Measurements from ENCODE around the gene LONP1.

The LONP1 gene

DNA sequence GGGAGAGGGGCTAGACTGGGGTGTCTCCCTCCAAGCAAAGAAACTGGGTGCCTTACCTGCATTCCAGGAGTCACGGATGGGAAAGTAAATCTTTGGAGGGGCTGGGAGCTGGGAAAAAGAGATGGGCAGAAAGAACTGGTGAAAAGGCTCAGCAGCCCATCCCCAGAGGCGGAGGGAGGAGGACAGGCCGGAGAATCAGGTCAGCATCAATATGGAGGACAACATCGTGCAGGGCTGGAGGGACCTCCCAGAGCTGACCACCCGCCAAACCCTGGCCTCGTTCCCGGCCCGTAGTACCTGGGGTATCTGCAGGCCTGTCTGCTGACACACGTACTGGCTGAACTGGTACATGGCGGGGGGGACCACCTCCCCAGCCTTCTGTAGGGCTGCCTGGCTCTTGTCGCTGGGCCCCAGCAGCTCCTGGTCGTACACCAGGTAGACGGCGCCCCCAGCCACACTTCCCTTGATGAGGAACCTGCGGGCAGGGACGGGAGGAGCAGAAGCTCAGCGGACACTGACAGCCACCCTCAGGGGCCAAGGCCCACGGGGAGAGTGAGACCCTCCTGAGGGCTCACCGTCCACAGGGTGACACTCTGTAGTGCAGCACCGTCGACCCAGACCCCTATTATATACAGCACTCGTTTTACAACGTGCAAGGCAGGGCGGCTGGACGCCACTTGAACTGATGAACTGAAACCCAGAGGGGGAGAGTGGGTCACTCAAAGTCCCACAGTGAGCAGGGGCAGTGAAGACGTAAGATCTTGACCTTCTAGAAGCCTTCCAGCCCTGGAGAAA is 40.5 kb downstream of the LONP1 start:
- DNase-seq, result no peak

DNA sequence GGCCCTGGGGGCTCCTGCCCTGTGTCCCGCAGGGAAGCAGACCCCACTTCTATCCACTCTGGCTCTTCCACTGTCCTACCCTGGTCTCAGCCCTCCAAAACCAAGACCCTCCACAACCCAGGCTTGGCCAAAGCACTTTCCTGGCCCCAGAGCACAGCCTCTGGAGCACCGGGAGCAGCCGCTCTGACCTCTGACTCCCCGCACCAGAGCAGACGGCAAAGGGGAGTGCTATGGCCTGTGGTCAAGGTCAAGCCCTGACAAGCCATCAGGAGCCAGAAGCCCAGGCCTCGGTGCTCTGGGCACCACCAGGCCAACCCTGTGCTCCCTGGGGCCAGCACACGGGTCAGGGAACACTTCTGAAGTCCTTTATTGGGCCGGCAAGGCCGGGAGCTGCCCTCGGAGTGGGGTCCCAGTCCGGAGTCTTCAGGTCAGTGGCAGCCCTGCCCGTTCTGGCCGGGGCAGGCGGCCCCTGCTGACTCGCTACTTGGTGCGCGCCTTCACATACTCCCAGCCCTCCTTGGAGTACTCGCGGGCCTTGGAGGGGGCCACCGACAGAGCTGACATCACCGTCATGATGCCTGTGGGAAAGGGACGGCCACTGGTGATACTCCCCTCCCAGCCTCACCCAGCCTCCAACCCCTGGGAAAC is 41.8 kb downstream of the LONP1 start:
- no peak for DNase-seq

DNA sequence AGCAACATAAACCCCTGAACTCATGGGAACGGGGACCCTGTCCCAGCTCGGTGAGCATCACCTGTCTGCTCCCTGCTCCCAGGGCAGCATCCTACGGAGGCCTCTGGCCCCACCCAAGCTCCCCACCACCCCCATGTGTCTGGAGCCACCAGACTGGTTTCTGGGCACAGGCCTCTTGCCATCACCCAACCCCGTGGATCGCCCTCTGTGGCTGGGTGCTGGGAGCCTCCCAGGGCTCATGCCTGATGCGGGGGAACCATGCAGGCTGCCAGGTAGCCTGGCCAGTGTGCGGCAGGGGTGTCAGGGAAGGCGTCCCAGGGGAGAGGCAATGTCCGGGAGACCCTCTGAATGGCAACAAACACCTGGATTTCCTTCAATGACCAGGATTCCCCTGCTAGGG is 42.4 kb downstream of the LONP1 start:
- DNase-seq, result no peak

DNA sequence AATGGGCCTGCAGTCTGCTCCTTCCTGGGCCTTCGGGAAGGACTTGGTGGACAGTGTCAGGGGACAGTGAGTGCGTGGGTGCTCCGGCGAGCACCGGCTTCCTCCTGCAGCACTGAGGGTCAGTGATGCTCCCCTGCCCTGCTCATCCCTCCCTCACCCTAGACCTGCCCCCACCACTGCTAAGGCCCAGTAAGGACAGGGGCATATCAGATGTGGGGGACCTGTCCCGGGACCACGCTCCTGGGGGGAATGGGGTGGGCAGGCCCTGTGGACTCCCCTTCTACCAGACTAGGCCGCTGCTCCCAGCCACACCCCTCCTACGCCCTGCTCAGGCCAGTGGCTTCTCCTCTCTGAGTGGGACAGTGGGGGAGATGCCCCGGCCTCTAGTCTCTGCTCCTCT is 42.8 kb downstream of the LONP1 start:
- DNase-seq, result no peak

DNA sequence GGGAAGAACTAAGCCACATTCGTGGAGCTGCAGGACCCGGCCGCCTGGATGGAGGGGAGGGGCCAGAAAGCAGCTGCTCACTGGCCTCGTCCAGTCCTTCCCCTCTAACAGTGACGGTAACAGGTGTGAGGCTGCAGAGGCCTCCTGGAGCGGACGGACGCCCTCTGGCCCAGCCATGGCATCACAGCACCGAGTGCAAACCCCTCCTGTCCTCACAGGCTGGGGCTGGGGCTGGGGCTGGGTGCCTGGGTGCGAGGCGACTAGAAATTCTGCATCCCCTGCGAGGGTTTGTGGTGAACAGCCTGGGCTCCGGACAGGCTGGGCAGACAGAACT is 43.2 kb downstream of the LONP1 start:
- DNase-seq, result no peak

DNA sequence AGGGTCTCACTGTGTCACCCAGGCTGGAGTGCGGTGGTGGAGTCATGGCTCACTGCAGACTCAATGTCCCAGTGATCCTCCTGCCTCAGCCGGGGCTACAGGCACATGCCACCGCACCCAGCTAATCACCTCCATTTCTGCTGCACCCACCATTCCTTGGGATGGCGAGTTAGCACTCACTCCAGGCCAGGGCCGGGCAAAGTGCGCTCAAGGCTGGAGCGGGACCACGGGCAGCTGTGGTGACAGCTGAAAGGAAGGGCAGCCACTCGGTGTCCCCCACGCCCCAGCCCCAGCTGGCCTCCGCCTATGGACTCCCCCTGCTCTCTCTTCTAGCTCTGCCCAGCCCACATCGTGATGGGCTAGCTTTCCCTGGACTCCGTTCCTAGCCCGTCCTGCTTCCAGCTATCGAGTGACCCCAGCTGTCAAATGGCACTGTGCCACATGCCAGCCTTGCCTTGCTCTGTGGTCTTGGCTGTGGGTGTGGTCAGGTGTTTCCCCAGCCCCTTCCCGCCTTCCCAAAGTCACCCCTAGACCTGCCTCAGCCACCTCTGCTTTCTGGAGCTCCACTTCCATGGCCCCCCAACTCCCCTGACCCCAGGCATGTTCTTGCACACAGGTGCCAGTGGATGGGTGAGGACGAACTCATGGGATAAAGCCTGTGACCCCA is 43.7 kb downstream of the LONP1 start:
- no peak for DNase-seq

DNA sequence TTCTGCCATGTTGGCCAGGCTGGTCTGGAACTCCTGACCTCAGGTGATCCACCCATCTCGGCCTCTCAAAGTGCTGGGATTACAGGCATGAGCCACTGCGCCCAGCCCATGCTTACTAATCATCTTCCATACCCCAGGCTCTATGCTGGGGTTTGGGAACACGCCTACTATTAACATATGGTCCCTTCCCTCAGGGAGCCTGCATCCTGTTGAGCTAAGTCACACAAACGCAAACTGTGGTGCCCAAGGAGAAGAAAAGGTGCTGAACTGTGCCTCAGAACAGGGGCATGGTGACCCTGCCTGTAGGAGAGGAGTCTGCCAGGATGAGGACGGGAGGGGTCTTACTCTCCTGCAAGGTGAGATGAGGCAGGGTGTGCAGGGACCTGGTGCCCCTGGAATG is 45.2 kb downstream of the LONP1 start:
- DNase-seq, result no peak

DNA sequence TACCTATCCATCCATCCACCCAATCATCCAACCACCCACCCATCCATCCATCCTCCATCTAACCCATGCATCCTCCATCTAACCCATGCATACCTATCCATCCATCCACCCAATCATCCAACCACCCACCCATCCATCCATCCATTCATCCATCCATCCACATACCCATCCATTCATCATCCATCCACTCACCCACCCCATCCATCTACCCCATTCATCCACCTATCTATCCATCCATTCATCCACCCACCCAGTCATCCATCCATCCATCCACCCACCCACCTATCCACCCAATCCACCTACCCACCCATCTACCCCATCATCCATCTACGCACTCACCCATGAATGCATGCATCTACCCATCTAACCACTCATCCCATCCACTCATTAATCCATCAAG is 46.2 kb downstream of the LONP1 start:
- no peak for DNase-seq

DNA sequence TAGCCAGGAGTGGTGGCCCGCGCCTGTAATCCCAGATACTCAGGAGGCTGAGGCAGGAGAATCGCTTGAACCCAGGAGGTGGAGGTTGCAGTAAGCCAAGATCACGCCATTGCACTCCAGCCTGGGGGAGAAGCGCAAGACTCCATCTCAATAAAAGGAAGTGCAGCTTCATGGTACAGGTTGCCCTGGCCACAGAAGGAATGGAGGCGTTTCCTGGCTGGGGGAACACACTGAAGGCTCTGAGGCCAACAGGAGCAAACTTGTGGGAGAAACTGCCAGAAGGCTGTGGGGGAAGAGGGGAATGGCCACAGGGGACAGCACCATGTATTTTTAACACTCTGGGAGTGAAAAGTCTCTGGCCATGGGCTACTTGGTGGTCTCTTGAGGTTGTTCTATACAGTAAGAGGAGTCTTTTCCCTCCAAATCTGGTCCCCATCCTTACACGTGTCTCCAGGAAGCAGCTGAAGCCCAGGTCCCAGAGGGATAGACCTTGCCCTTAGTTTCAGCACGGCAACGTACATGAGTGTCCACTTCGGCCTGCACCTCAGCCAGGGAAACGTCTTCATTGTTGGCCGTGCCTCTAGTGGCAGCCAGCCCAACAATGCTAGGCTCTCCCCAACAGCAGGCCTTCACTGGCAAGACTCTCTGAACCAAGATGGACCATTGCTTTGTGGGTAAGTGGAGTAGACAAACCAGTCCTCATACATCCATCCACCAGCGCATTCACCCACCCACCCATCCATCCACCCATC is 47.1 kb downstream of the LONP1 start:
- no peak for DNase-seq

DNA sequence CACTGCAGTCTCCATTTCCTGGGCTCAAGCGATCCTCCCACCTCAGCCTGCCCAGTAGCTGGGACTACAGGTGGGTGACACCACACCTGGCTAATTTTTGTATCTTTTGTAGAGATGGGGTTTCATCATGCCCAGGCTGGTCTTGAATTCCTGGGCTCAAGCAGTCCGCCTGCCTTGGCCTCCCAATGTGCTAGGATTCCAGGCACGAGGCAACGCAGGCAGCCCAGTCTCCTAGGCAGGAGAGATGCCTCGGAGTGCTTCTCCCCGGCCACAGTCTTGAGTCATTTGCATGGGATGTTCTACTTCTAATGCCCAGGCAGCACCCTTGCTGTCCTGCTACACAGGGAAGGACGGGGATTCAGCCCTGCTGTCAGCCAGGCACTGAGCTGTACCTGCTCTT is 48.3 kb downstream of the LONP1 start:
- DNase-seq, result no peak

DNA sequence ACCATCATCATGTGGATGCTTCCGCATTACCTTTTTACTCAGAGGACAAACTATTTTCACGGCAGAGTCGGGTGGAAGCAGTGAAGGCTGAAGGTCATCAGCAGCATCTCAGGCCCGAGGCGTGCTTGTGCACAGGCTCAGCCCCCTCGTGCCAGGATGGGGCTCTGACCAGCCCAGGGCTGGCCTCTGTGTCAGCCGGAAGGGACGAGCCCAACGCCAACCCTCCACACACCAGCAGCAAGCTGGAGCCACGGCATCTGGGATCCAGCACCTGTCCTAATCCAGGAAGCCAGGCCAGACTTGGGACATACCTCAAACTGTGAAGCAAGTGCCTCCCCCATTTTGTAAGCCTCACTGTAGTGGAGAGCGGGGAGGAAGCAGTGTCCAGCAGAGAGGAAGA is 50.7 kb downstream of the LONP1 start:
- no peak for DNase-seq

DNA sequence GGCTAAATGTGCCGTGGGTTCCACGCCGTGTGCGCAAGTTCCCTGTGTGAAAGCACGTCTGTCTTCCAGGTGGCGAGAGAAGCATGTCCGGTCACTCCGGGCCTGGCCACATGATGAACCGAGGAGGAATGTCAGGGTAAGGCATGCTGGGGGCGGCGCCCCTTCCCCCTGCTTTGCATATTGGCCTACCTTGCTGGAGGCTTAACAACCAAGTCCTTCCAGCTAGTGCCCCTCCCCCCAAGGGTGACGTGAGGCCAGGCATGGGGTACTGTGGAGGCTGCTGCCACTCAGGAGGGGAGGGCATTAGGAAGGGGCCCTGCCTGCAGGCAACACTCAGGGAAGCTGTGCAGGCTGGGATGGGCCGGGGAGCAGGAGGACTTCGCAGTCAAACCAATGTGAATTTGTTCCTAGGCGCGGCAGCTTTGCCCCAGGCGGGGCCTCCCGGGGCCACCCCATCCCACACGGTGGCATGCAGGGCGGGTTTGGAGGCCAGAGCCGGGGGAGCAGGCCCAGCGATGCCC is 52.1 kb downstream of the LONP1 start:
- DNase-seq, result no peak

DNA sequence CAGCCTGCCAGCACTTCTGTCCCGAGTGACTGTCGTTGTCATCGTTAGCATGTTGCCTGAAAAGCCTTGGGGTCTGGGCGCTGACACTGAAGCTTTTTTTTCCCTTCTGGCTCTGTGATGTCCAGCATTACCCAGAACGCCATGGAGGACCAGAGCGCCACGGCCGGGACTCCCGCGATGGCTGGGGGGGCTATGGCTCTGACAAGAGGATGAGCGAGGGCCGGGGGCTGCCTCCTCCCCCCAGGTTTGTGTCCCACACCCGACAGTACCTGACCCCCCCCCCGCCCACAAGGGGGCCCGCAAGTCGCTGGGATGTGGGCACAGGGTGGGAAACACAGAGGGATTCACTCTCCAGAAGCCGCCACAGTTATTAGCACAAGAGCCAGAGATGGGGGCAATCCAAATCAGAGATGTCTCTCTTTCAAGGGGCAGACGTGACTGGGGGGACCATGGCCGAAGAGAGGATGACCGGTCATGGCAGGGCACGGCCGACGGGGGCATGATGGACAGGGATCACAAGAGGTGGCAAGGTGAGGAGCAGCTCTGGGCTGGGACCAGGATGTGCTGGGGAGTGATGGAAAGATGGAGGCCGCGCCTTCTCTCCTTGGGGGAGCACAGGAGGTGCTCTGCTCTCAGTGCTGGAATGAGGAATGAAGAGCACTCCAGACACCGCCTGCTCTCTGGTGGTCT is 52.9 kb downstream of the LONP1 start:
- no peak for DNase-seq

DNA sequence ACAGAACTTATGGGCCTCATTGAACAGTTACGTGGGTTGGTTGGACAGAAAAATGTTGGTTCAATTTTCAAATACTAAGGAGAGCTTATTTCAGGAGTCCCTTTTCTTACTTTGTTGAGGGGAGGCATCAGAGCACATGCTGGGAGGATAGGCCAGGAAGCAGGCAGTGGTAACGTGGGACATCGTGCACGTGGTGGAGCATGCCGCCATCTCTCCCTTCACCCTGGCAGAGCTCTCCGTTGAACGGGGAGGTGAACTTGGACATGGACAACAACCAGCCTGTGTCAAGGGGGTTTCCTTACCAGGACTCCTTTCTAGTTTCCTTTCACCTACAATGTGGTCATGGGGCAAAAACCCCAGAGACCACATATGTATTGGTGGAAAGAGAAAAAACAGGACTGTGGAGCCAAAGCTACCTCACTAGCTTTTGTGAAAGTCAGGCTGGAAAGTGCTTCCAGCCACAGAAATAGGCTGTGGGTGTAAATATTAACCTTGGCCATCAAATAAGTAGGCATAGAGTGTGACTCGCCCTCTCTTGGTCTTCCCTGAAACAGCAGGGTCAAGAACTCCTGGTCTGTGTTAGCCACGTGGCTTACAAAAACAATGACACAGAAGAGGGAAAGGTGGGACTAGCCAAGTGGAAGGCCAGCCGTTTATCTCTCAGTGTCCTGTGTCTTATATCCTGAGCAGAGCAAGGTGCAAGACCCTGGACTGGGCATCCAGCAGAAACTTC is 54.0 kb downstream of the LONP1 start:
- no peak for DNase-seq

DNA sequence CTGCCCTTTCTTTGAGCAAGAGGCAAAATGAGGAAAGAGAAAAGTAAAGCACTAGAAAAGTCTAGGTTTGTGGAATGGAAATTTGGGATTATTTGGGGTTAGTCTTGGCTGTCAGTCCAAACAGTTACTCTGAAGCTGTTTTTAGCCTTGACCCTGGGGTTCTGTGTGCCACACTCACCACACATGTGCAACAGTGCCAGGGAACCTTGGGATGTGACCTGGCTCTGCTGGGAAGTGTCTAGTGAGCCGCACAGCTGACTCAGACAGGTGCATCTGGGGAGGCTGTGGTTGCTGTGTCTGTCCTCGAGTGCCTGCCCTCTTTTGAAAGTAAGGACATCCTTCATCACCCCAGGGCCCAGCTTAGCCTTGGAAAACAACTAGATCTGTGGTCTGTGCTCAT is 55.4 kb downstream of the LONP1 start:
- no peak for DNase-seq

DNA sequence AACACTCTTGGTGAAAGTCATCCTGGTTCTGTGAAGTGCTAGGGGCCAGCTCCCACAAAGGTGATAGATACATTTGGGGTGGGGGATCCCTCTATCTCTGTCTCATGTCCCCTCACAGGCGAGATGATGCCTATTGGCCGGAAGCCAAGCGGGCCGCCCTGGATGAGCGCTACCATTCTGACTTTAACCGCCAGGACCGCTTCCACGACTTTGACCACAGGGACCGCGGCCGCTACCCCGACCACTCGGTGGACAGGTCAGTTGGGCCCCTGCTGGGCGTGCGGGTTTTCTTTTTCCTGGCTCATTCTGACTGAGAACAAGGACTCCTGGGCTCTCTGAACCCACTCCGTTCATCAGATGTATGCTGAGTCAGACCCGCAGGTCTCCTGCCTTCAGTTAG is 56.0 kb downstream of the LONP1 start:
- no peak for DNase-seq

DNA sequence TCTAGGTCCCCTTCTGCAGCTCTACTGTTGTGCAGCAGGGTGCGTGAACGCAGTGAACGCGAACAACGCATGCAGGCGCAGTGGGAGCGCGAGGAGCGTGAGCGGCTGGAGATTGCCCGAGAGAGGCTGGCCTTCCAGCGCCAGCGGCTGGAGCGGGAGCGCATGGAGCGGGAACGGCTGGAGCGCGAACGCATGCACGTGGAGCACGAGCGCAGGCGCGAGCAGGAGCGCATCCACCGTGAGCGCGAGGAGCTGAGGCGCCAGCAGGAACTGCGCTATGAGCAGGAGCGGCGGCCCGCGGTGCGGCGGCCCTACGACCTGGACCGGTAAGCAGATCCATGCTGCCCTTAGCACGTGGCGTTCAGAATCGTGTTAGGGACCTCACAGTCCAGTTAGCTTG is 58.5 kb downstream of the LONP1 start:
- DNase-seq, result no peak

DNA sequence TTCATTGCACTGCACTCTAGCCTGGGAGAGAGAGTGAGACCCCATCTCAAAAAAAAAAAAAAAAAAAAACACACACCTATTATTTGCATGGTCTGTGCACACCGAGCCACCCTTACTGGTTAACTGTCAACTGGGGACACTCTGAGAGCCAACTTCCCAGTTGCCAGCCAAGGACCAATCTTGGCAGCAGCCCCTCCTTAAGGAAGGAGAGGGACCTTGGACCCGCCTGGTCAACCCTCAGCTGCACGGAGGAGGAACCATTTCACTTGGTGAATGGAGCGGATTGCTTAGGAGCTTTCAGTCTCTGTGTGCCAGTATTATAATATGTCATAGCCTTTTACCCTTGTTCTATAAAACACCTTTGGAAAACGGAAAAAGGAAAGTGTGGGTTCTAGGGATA is 64.5 kb downstream of the LONP1 start:
- no peak for DNase-seq

DNA sequence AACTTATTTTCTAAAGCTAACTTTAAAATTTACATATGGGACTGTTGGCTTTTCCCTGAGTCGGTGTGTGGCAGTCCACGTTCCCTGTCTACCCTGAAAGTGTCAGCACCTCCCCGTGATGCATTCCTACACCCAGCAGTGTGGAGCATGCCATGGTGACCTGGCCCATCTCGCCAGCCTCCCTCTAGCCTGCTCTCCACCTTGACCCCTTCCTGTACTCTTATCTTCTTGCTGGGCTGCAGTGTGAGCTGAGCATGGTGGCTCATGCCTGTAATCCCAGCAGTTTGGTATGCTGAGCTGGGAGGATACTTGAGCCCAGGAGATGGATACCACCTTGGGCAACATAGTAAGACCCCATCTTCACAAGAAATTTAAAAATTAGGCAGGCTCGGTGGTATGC is 65.0 kb downstream of the LONP1 start:
- DNase-seq, result no peak

DNA sequence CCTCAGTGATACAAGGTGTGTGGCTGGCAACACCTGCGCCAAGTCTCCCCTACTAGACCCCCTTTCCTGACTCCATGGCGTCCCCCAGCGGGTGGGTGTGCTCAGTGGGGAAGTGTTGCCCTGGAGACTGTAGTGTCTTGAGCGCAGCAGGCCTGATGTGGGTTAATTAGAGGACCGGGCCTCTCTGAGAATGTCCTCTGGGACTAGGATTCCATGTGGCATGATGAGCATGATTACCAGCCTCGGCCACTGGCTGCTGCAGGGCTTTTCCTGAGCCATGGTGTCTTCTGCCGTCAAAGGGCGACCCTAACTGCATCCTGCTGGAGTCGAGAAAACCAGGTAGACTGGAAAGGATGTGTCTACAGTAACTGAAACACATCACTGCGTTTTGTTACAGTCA is 67.7 kb downstream of the LONP1 start:
- DNase-seq, result no peak

DNA sequence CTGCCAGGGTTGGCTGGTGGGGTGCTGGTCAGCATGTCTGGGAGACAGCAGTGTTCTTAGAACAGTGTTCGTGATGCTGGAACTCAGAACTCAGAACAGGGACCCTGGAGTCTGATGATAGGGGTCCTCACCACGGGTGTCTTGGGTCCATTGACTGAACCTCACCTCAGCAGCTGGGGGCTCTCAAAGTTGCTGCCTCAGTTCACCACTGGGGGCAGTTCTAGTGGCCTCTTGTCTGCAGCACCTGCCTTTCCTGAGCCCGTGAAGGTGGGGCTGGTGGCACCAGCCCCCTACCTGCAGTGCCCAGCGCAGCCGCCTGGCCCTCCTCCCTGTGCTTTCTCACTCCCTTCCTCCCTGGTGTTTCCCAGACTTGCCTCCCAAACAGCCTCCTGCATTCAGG is 68.6 kb downstream of the LONP1 start:
- no peak for DNase-seq

DNA sequence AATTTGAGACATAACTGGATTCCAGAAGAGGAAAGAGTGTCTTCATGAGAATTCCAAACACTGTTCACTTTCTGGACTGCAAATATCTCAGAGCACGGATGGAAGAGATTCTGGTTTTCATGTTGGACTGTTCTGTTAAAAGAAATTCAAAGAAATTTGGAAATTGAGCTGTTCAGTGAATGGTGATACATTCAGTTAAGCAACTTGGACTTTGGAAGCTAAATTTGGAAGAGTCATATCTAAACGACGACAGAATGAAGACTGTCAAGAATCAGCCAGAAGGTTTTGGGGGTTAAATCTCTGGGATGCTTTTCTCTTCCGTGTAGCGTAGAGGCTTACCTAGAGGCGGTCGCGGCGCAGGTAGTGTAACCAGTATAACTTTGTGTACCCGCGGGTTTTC is 71.5 kb downstream of the LONP1 start:
- no peak for DNase-seq

All from central memory CD4-positive, alpha-beta T cell (primary cell).